KMS-11 (cell line): Measurements from ENCODE around the gene SPCS3.
A peak's percentile ranks its signal among the peaks of the same experiment; 100 is the strongest.

Experiments
- H2AFZ ChIP-seq: fragments of 200-600 bp; sonication (generic); 2 replicates; pipeline ENCODE4 v1.6.1; 2016; ENCODE audit warnings: antibody characterized with exemption, mixed run types, low read depth
- H3K27ac ChIP-seq: fragments of 200-600 bp; sonication (generic); 2 replicates; pipeline ENCODE4 v1.6.1; 2016; ENCODE audit warnings: mild to moderate bottlenecking, mixed run types
- H3K27me3 ChIP-seq: fragments of 200-600 bp; sonication (generic); 2 replicates; pipeline ENCODE4 v1.6.1; 2017; ENCODE audit warnings: mild to moderate bottlenecking, low read depth, mixed run types, moderate library complexity; ENCODE audit not compliant: insufficient read depth
- H3K36me3 ChIP-seq: fragments of 200-600 bp; sonication (generic); 2 replicates; pipeline ENCODE4 v1.6.1; 2017; ENCODE audit warnings: mild to moderate bottlenecking, mixed run types; ENCODE audit not compliant: insufficient read depth
- H3K4me1 ChIP-seq: fragments of 200-600 bp; sonication (generic); 2 replicates; pipeline ENCODE4 v1.6.1; 2016; ENCODE audit warnings: mild to moderate bottlenecking, low read depth, mixed run types; ENCODE audit not compliant: poor library complexity, severe bottlenecking
- H3K4me2 ChIP-seq: fragments of 200-600 bp; sonication (generic); 2 replicates; pipeline ENCODE4 v1.7.0; 2016; ENCODE audit warnings: mild to moderate bottlenecking, mixed run types
- H3K4me3 ChIP-seq: fragments of 200-600 bp; sonication (generic); IDR thresholded peaks from 2 replicates; pipeline ENCODE4 v1.6.1; 2017; ENCODE audit warnings: low read depth, low read length, mixed read lengths; ENCODE audit not compliant: insufficient read depth
- H3K79me2 ChIP-seq: fragments of 200-600 bp; sonication (generic); 2 replicates; pipeline ENCODE4 v1.6.1; 2016; ENCODE audit warnings: low read depth, mixed run types; ENCODE audit not compliant: insufficient read depth
- H3K9ac ChIP-seq: fragments of 200-600 bp; sonication (generic); 2 replicates; pipeline ENCODE4 v1.6.1; 2016; ENCODE audit warnings: mild to moderate bottlenecking, mixed run types
- H4K20me1 ChIP-seq: fragments of 200-600 bp; sonication (generic); 2 replicates; pipeline ENCODE4 v1.6.1; 2016; ENCODE audit warnings: mild to moderate bottlenecking, mixed run types; ENCODE audit not compliant: insufficient read depth
- TF ChIP-seq, protein P1 (sequence below): fragments of 200-600 bp; sonication (generic); conservative IDR thresholded peaks from 2 replicates; pipeline ENCODE4 v1.6.1; 2017; ENCODE audit warnings: low read depth, mild to moderate bottlenecking, antibody characterized with exemption, low read length, moderate library complexity, mixed read lengths

Gene SPCS3

DNA sequence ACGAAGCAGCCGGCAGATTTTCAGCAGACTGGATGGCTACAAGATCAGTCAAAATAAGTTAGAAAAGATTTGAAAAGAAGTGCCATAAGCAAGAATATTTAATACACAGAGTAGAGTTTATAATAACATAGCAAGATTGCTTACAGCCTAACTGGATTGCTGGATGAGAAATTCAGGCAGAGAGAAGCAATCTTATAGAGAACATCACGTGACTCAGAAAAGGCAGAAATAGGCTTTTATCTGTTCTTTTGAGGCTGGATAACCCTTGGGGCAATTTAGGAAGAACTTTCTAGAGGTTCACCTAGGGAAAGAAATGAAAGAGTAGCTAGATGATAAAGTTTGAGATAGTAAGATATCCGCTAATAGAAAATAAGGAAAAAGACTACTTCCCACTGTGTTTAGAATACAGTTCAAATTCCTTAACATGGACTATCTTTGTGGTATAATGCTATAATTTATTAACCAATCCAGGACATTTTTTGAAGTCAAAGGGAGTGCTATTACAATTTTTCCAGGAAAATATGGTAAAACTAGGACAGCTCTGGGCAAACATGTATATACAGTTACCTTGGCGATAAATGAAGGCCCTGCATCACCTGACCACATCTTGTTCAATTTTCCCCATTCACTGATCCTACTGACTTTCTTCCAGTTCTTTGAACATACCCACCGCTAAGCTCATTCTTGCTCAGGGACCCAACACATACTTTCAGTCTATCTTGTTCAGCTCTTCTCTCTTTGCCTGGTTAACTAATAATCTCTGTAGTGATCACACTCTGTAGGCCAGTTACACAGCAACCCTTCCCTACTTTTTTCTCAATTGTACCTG is 12.7 kb upstream of the SPCS3 start:
- no peaks in the 10 kb centered on the region for H3K36me3 ChIP-seq
- TF ChIP-seq, protein P1, sequence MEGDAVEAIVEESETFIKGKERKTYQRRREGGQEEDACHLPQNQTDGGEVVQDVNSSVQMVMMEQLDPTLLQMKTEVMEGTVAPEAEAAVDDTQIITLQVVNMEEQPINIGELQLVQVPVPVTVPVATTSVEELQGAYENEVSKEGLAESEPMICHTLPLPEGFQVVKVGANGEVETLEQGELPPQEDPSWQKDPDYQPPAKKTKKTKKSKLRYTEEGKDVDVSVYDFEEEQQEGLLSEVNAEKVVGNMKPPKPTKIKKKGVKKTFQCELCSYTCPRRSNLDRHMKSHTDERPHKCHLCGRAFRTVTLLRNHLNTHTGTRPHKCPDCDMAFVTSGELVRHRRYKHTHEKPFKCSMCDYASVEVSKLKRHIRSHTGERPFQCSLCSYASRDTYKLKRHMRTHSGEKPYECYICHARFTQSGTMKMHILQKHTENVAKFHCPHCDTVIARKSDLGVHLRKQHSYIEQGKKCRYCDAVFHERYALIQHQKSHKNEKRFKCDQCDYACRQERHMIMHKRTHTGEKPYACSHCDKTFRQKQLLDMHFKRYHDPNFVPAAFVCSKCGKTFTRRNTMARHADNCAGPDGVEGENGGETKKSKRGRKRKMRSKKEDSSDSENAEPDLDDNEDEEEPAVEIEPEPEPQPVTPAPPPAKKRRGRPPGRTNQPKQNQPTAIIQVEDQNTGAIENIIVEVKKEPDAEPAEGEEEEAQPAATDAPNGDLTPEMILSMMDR: no peak
- H3K27me3 ChIP-seq: no peaks in the 10 kb centered on the region
- no peak overlapping the region for H2AFZ ChIP-seq
- no peak overlapping the region for H3K27ac ChIP-seq
- H3K4me3 ChIP-seq: no peak overlapping the region
- H3K9ac ChIP-seq: no peak overlapping the region
- H4K20me1 ChIP-seq: no peaks in the 10 kb centered on the region
- no peaks in the 10 kb centered on the region for H3K79me2 ChIP-seq
- peaks cover 36% of the 10 kb centered on the region for H3K4me1 ChIP-seq
- H3K4me2 ChIP-seq: no peak overlapping the region

DNA sequence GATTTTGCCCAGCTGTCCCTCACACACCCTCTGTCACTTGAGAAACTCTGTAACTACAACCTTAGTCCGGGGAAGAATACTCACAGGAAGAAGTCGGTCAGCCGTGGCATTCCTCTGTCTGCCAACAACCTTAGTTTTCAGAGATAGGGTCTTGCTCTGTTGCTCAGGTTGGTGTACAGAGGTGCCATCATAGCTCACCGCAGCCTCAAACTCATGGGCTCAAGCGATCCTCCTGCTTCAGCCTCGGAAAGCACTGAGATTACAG is 12.2 kb upstream of the SPCS3 start:
- Histone ChIP-seq H3K4me3 (no peak overlapping the region), H3K9ac (no peak overlapping the region), H3K36me3 (no peaks in the 10 kb centered on the region), H3K79me2 (no peaks in the 10 kb centered on the region), H4K20me1 (no peaks in the 10 kb centered on the region), H3K27me3 (no peaks in the 10 kb centered on the region), H3K4me2 (peak overlapping the region; percentile 40; the same call in 1 of the 2 replicates), H3K27ac (no peak overlapping the region), H2AFZ (no peak overlapping the region), H3K4me1 (peaks cover 36% of the 10 kb centered on the region)
- TF ChIP-seq, protein P1: no peak

DNA sequence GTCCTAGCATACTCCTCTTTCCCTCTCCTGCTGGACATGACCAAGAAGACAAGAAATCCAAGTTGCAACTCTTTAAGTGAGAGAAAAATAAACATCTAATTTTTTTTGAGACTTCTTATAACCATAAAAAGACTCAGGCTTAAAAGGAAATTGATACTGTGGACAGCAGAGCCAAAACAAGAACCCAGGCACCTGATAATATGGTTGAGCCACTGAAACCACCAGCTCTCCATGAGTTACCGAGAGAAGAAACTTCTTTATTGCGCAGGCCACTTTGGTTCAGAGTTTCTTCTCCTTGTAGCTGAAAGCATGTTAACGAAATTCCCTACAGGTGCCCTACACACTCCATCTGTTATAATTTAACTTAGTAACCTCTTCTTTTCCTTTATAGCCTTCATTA is 11.3 kb upstream of the SPCS3 start:
- Histone ChIP-seq H3K4me3 (no peak overlapping the region), H3K27ac (no peak overlapping the region; the same call in 1 of the 2 replicates), H3K9ac (no peak overlapping the region), H3K27me3 (no peaks in the 10 kb centered on the region; the same call in 1 of the 2 replicates), H2AFZ (no peak overlapping the region), H3K79me2 (no peaks in the 10 kb centered on the region), H3K4me2 (peak overlapping the region; percentile 40), H3K36me3 (no peaks in the 10 kb centered on the region), H3K4me1 (peaks cover 36% of the 10 kb centered on the region), H4K20me1 (no peaks in the 10 kb centered on the region)
- TF ChIP-seq, protein P1: no peak

DNA sequence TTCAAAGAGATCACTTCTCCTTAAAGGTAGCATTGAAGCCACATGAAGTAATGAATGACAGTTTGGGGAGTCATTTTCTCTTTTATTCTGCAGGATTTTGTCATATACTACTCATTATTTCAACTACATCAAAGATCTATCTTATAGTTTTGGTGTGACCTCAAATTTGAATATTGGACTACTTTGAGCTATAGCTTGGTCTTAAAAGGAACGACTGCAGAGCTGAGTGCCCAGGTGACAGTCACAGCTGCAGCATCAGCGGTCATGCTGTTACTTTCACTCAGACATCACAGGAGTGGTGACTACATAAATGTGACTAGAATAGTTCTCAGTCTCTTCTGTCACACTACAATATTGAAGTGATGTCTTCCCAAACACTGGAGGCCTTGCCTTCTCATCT is 10.7 kb upstream of the SPCS3 start:
- H3K27me3 ChIP-seq: no peaks in the 10 kb centered on the region; the same call in 1 of the 2 replicates
- no peak overlapping the region for H2AFZ ChIP-seq
- H4K20me1 ChIP-seq: no peaks in the 10 kb centered on the region
- no peaks in the 10 kb centered on the region for H3K79me2 ChIP-seq
- no peak overlapping the region for H3K9ac ChIP-seq
- H3K36me3 ChIP-seq: no peaks in the 10 kb centered on the region
- peaks cover 36% of the 10 kb centered on the region for H3K4me1 ChIP-seq
- TF ChIP-seq, protein P1: no peak
- H3K4me2 ChIP-seq: peak overlapping the region; percentile 40
- H3K4me3 ChIP-seq: no peak overlapping the region
- no peak overlapping the region for H3K27ac ChIP-seq
